ENCODE measurements around the gene MRPL3.

MRPL3 gene

DNA sequence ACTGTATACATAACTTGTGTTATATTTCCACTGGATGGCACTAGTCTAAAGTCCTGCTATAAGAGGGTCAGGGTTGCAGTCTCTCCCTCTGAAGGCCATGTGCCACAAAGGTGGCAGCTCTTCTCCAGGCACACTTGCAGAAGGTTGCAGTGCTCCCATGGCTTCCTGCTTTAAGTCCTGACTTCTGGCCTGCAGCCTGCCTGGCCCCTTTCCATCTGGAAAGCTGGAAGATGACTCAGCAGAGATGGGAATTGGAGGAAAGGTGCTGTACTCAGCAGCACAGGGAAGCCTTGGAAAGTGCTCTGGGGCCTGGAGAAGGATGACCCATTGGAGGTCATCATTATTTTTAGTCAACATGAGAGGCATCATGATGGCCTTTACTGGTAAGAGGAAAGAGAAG is 40.9 kb upstream of the MRPL3 start:
- H3K27ac ChIP-seq, result peak overlapping the region; percentile 8; the same call in 1 of the 2 replicates
- TF ChIP-seq, protein P1, sequence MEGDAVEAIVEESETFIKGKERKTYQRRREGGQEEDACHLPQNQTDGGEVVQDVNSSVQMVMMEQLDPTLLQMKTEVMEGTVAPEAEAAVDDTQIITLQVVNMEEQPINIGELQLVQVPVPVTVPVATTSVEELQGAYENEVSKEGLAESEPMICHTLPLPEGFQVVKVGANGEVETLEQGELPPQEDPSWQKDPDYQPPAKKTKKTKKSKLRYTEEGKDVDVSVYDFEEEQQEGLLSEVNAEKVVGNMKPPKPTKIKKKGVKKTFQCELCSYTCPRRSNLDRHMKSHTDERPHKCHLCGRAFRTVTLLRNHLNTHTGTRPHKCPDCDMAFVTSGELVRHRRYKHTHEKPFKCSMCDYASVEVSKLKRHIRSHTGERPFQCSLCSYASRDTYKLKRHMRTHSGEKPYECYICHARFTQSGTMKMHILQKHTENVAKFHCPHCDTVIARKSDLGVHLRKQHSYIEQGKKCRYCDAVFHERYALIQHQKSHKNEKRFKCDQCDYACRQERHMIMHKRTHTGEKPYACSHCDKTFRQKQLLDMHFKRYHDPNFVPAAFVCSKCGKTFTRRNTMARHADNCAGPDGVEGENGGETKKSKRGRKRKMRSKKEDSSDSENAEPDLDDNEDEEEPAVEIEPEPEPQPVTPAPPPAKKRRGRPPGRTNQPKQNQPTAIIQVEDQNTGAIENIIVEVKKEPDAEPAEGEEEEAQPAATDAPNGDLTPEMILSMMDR (conservative IDR thresholded peaks at IDR 0.05), result peak; percentile 33

DNA sequence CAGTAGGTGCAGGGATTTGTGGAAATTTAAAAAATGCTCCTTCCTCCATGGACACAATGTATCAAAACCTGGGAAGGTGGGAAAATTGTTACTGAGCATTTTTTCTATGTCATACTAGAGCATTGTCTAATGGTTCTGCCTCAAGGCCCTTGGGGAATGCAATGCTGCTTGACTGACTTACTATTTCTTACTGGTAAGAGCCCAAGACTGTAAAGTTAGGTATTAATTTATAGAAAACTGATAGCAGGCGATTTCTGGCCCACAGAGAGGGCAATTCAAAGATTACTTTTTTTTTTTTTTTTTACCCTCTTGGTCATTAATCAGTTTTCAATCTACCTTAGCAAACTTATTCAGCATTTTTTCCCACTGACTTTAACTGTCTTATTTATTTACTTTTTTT is 38.5 kb upstream of the MRPL3 start:
- TF ChIP-seq, protein P1 (conservative IDR thresholded peaks at IDR 0.05), result no peak
- H3K27ac ChIP-seq, result no peak overlapping the region

DNA sequence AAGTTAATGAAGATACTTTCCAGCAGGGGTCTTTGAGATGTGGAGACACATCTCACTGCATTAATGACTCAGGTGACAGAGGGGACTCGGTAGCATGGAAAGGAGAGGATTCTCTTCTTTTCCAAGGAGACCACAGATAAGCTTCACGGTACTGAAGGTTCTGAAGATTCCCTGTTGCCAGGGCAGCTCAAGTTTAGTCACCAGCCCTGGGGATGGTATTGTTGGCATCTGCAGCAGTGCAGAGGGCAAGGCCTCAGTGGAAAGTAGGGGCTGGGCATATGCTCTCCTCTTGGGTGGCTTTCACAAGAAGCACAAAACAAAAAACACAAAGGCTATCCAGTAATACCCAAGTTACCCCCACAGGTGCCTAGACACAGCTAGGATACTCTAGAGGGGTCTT is 38.0 kb upstream of the MRPL3 start:
- TF ChIP-seq, protein P1 (conservative IDR thresholded peaks at IDR 0.05), result no peak
- H3K27ac ChIP-seq, result no peak overlapping the region

DNA sequence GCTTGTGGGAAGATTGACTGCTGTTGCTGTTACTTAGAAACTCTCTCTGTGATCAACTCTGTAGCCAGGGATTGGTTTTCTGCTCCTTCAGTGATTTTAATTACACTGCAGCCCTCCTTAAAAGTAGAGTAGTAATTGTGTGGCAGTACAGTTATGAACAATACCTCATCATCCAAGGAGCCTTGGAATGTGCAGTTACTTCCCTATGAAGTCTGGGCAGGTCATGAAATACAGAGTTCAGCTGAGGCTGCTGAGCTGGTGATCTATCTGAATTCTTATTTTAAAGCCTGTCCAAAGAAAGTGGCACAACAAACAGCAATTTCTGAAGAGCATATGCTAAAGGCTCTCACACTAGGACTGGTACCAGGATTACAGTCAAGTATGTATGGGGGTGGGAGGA is 37.4 kb upstream of the MRPL3 start:
- H3K27ac ChIP-seq, result no peak overlapping the region
- TF ChIP-seq, protein P1 (conservative IDR thresholded peaks at IDR 0.05), result no peak

DNA sequence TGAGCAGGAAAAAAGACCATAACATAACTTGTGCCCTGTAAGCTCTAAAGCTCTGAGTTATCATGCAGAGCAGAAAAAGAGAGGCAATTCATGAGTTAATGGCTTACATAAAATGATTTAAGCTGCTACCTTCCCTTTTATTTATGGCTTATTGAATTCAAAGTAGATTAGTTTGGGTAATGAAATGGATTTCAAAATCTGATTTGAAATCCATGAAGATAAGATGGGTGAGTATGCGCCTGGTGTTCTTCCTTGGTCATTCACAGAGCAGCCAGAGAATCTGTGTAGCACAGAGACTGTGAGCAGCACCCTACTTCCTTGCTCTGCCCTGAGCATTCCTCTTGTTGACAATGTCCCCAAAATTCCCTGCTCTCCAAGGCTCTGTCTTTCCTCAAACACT is 36.2 kb upstream of the MRPL3 start:
- TF ChIP-seq, protein P1 (conservative IDR thresholded peaks at IDR 0.05), result no peak

DNA sequence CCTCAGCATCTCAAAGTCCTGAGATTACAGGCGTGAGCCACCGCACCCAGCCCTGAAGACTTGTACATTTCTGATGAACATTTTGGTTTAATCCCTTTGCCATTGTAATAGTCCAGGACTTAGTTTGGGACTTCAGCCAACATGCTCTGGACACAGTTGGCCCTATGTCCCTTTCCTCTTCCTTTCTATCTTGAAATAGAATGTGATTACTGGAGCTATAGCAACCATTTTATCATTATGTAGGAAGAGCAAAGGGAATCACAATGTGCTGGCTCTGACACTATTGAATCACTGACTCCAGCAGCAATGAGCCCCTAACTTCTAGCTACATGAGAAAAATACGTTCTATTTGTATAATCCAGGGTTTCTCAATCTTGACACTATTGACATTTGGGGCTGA is 34.8 kb upstream of the MRPL3 start:
- no peak overlapping the region for H3K27ac ChIP-seq
- TF ChIP-seq, protein P1 (conservative IDR thresholded peaks at IDR 0.05), result no peak

More for the DNA sequence above, 36.2 kb upstream of the MRPL3 start:
- no peak overlapping the region for H3K27ac ChIP-seq

DNA sequence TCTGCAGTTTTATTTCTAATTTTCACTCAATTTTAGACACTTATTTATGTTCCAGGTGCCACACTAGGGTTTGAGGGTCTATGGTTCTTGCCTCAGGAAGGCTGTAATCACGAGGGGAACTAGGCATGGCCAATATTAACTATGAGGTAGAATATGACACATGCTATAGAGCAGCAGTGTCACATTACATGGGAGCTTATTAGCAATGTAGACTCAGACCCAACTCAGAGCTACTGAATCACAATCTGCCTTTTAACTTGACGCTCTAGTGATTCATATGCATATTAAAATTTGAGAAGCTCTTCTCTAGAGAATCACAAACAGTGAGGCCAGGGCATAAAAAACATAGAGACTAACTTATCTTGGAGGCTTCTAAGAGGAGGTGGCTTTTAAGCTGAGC is 32.8 kb upstream of the MRPL3 start:
- no peak overlapping the region for H3K27ac ChIP-seq
- TF ChIP-seq, protein P1 (conservative IDR thresholded peaks at IDR 0.05), result no peak

DNA sequence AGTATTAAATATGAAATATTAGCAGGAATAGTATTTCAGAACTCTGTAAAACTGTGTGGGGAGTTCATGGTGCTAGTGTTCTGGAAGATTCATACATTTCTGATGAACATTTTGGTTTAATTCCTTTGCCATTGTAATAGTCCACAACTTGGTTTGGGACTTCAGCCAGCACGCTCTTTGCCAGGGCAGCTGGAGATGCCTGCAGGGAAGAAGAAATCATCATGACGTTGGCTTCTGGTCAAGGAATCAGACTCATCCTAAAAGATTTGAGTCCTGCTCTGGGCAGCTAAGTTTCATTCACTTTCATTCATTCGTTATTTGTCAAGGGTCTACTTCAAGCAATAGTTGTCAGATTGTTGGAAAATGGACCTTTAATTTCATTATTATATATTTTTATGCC is 32.4 kb upstream of the MRPL3 start:
- TF ChIP-seq, protein P1 (conservative IDR thresholded peaks at IDR 0.05), result no peak
- no peak overlapping the region for H3K27ac ChIP-seq

Data from VCaP (cell line).